Immature natural killer cell (primary cell): Measurements from ENCODE around the gene ADAR. TPM values are rescaled to one million over a fixed set of nuclear protein-coding genes. Genes with fewer than 3 reads are reported as not detected.

ENCODE experiments used
- DNase-seq, 3 donors: peaks; one replicate each; pipeline ENCODE4 v3.0.0; 2022; ENCODE audit warnings: mixed read lengths in 1 of 3
- H3K27ac Mint-ChIP-seq, 6 donors: one replicate each; pipeline ENCODE4 v1.8.0; 2020; ENCODE audit warnings: mixed read lengths in 6 of 6, mild to moderate bottlenecking in 5 of 6, inconsistent platforms in 4 of 6, moderate library complexity in 3 of 6
- H3K27me3 Mint-ChIP-seq, 3 donors: one replicate each; pipeline ENCODE4 v1.8.0; 2020 to 2021; ENCODE audit warnings: low read depth in 3 of 3, mild to moderate bottlenecking in 3 of 3, mixed read lengths in 3 of 3, moderate library complexity in 3 of 3, inconsistent platforms in 1 of 3
- H3K36me3 Mint-ChIP-seq, 3 donors: one replicate each; pipeline ENCODE4 v1.8.0; 2020; ENCODE audit warnings: mixed read lengths in 3 of 3, inconsistent platforms in 2 of 3, mild to moderate bottlenecking in 2 of 3
- H3K4me1 Mint-ChIP-seq, 2 donors: one replicate each; pipeline ENCODE4 v1.8.0; 2020; ENCODE audit warnings: inconsistent platforms in 2 of 2, mild to moderate bottlenecking in 2 of 2, mixed read lengths in 2 of 2, moderate library complexity in 1 of 2
- H3K4me3 Mint-ChIP-seq, 5 donors: one replicate each; pipeline ENCODE4 v1.8.0; 2020; ENCODE audit warnings: mild to moderate bottlenecking in 5 of 5, mixed read lengths in 5 of 5, inconsistent platforms in 3 of 5, moderate library complexity in 3 of 5
- H3K9me3 Mint-ChIP-seq, 6 donors: one replicate each; pipeline ENCODE4 v1.8.0; 2020; ENCODE audit warnings: mild to moderate bottlenecking in 6 of 6, mixed read lengths in 6 of 6, inconsistent platforms in 4 of 6, moderate library complexity in 3 of 6
- polyA plus RNA-seq, 3 donors: library from polyadenylated mRNA; unstranded; fragments of 300-500 nt; fragmentation: Illumina TruSeq; gene quantifications; one replicate each; pipeline ENCODE4 v1.2.3, GENCODE V29; 2021

Gene ADAR
- polyA plus RNA-seq, 3 donors from 2014 or later = 47.4 to 169 (median 70.1) TPM

GRCh38 chr1:154573168-154573510 is 34.8 kb downstream of the ADAR start:
- no peaks in the 10 kb centered on the region for H3K9me3 Mint-ChIP-seq
- no peaks in the 10 kb centered on the region for H3K4me1 Mint-ChIP-seq
- H3K27me3 Mint-ChIP-seq = peaks cover 3 to 4% (median 3%) of the 10 kb centered on the region in 3 donors
- H3K27ac Mint-ChIP-seq = no peak overlapping the region
- DNase-seq = no peak
- H3K4me3 Mint-ChIP-seq = no peak overlapping the region
- no peaks in the 10 kb centered on the region for H3K36me3 Mint-ChIP-seq

- no peaks in the 10 kb centered on the region for H3K36me3 Mint-ChIP-seq
Measured at GRCh38 chr1:154572468-154573167, 35.4 kb downstream of the ADAR start.

GRCh38 chr1:154571964-154572288 is 36.1 kb downstream of the ADAR start:
- H3K4me1 Mint-ChIP-seq = peaks cover 2 to 6% of the 10 kb centered on the region in 2 donors
- no peak overlapping the region for H3K4me3 Mint-ChIP-seq
- H3K27ac Mint-ChIP-seq = no peak overlapping the region
- no peaks in the 10 kb centered on the region for H3K9me3 Mint-ChIP-seq
- peaks cover 4 to 11% (median 6%) of the 10 kb centered on the region in 3 donors for H3K27me3 Mint-ChIP-seq
- no peak for DNase-seq
- no peaks in the 10 kb centered on the region for H3K36me3 Mint-ChIP-seq

More at GRCh38 chr1:154572468-154573167, 35.4 kb downstream of the ADAR start:
- Mint-ChIP-seq H3K4me1 (peaks cover 0 to 1% of the 10 kb centered on the region in 2 donors), H3K27ac (no peak overlapping the region), H3K4me3 (no peak overlapping the region), H3K9me3 (no peaks in the 10 kb centered on the region), H3K27me3 (peaks cover 3 to 7% (median 4%) of the 10 kb centered on the region in 3 donors)
- no peak for DNase-seq

GRCh38 chr1:154571244-154571963 is 36.6 kb downstream of the ADAR start:
- Mint-ChIP-seq H3K4me3 (no peak overlapping the region), H3K36me3 (no peaks in the 10 kb centered on the region), H3K27ac (no peak overlapping the region), H3K9me3 (no peaks in the 10 kb centered on the region), H3K27me3 (peaks cover 8 to 12% (median 9%) of the 10 kb centered on the region in 3 donors), H3K4me1 (peaks cover 4 to 6% of the 10 kb centered on the region in 2 donors)
- DNase-seq = no peak

GRCh38 chr1:154568157-154568815 is 39.7 kb downstream of the ADAR start:
- Mint-ChIP-seq H3K27ac (no peak overlapping the region), H3K27me3 (peaks cover 6 to 16% (median 8%) of the 10 kb centered on the region in 3 donors), H3K4me1 (peaks cover 4 to 6% of the 10 kb centered on the region in 2 donors), H3K4me3 (no peak overlapping the region), H3K9me3 (no peaks in the 10 kb centered on the region), H3K36me3 (peaks cover 0 to 4% (median 0%) of the 10 kb centered on the region in 3 donors)
- DNase-seq = no peak

- Mint-ChIP-seq H3K36me3 (peaks cover 0 to 4% (median 0%) of the 10 kb centered on the region in 3 donors), H3K9me3 (no peaks in the 10 kb centered on the region), H3K27ac (no peak within 1 kb of the TSS), H3K27me3 (peaks cover 6 to 13% (median 8%) of the 10 kb centered on the region in 3 donors), H3K4me3 (peak within 1 kb of the TSS in 1 of 5 donors; percentile 49), H3K4me1 (peaks cover 4 to 6% of the 10 kb centered on the region in 2 donors)
- DNase-seq = peak; percentile 65 to 70 (median 68)
Measured at GRCh38 chr1:154567386-154568156, 40.4 kb downstream of the ADAR start, which contains the start of gene CHRNB2. TSS of gene CHRNB2 (plus strand) at chr1:154567778. CDS start at chr1:154568045, 267 bp downstream.

GRCh38 chr1:154565876-154566275 is 42.1 kb downstream of the ADAR start:
- Mint-ChIP-seq H3K27ac (no peak overlapping the region), H3K4me1 (peaks cover 4 to 6% of the 10 kb centered on the region in 2 donors), H3K4me3 (no peak overlapping the region), H3K36me3 (peaks cover 0 to 4% (median 0%) of the 10 kb centered on the region in 3 donors), H3K27me3 (peaks cover 6 to 13% (median 8%) of the 10 kb centered on the region in 3 donors), H3K9me3 (no peaks in the 10 kb centered on the region)
- no peak for DNase-seq

GRCh38 chr1:154559466-154560044 is 48.4 kb downstream of the ADAR start:
- Mint-ChIP-seq H3K27ac (peak overlapping the region; percentile 91 to 97 (median 94)), H3K4me1 (peaks cover 36 to 45% of the 10 kb centered on the region in 2 donors), H3K27me3 (peaks cover 6 to 8% (median 7%) of the 10 kb centered on the region in 3 donors), H3K36me3 (peaks cover 0 to 11% (median 6%) of the 10 kb centered on the region in 3 donors), H3K9me3 (no peaks in the 10 kb centered on the region), H3K4me3 (peak overlapping the region; percentile 92 to 97 (median 93))
- peak; percentile 77 to 80 (median 78) for DNase-seq

GRCh38 chr1:154558720-154559465 is 49.1 kb downstream of the ADAR start:
- Mint-ChIP-seq H3K4me3 (peak overlapping the region; percentile 92 to 97 (median 93)), H3K27ac (peak overlapping the region; percentile 91 to 97 (median 94)), H3K27me3 (peaks cover 6 to 8% (median 7%) of the 10 kb centered on the region in 3 donors), H3K9me3 (no peaks in the 10 kb centered on the region), H3K4me1 (peaks cover 36 to 48% of the 10 kb centered on the region in 2 donors), H3K36me3 (peaks cover 2 to 15% (median 6%) of the 10 kb centered on the region in 3 donors)
- DNase-seq = peak; percentile 100

- H3K4me1 Mint-ChIP-seq = peaks cover 36 to 55% of the 10 kb centered on the region in 2 donors
- peaks cover 6 to 23% (median 8%) of the 10 kb centered on the region in 3 donors for H3K36me3 Mint-ChIP-seq
- H3K27ac Mint-ChIP-seq = peak within 1 kb of the TSS; percentile 91 to 97 (median 96)
- peaks cover 6 to 8% (median 7%) of the 10 kb centered on the region in 3 donors for H3K27me3 Mint-ChIP-seq
- H3K4me3 Mint-ChIP-seq = peak within 1 kb of the TSS; percentile 92 to 97 (median 95)
- no peaks in the 10 kb centered on the region for H3K9me3 Mint-ChIP-seq
- DNase-seq = peak in 1 of 3 donors; percentile 49
Measured at GRCh38 chr1:154557939-154558719, 49.9 kb downstream of the ADAR start, which contains the start of gene UBE2Q1. TSS of gene UBE2Q1 (minus strand) at chr1:154558662. CDS start at chr1:154558553, 109 bp downstream.

GRCh38 chr1:154557248-154557938 is 50.6 kb downstream of the ADAR start:
- peaks cover 6 to 27% (median 12%) of the 10 kb centered on the region in 3 donors for H3K36me3 Mint-ChIP-seq
- no peaks in the 10 kb centered on the region for H3K9me3 Mint-ChIP-seq
- H3K4me1 Mint-ChIP-seq = peaks cover 36 to 61% of the 10 kb centered on the region in 2 donors
- H3K27ac Mint-ChIP-seq = peak overlapping the region; percentile 83 to 97 (median 92)
- H3K4me3 Mint-ChIP-seq = peak overlapping the region; percentile 88 to 96 (median 90)
- H3K27me3 Mint-ChIP-seq = peaks cover 6 to 8% (median 7%) of the 10 kb centered on the region in 3 donors
- no peak for DNase-seq
